PFSK-1 (cell line): ENCODE data around the gene ADIPOQ.

Source experiments
- FOXP2 ChIP-seq: optimal IDR thresholded peaks from 2 replicates; pipeline ENCODE3; 2011; ENCODE audit warnings: borderline replicate concordance, control low read depth, inconsistent platforms; ENCODE audit not compliant: insufficient read depth; ENCODE audit errors: extremely low read length, extremely low read depth
- POLR2AphosphoS5 ChIP-seq: IDR thresholded peaks from 2 replicates; pipeline ENCODE4 v1.6.1; 2012; ENCODE audit warnings: low read depth, mild to moderate bottlenecking, control low read depth, low read length, moderate library complexity
- REST ChIP-seq, 2 experiments: IDR thresholded peaks; 2 replicates each; pipeline versions ENCODE4 v1.6.1 to v1.8.0; 2011 to 2012; ENCODE audit warnings: low read depth in 2 of 2, low read length in 2 of 2, control low read depth in 1 of 2, inconsistent platforms in 1 of 2, mild to moderate bottlenecking in 1 of 2, moderate library complexity in 1 of 2; ENCODE audit not compliant: insufficient read depth in 1 of 2
- SIN3A ChIP-seq: IDR thresholded peaks from 2 replicates; pipeline ENCODE4 v1.6.1; 2012; ENCODE audit warnings: mild to moderate bottlenecking, low read length, moderate library complexity, borderline replicate concordance; ENCODE audit not compliant: insufficient read depth
- TAF1 ChIP-seq: IDR thresholded peaks from 2 replicates; pipeline ENCODE4 v1.6.1; 2012; ENCODE audit warnings: low read length, control low read depth, borderline replicate concordance; ENCODE audit not compliant: insufficient read depth

- TF ChIP-seq FOXP2 (no peak), TAF1 (no peak), POLR2AphosphoS5 (no peak), REST (IDR thresholded peaks at IDR 0.05; ENCODE audit: insufficient read depth in 1 of 2, low read depth in 2 of 2, low read length in 2 of 2) (no peak), SIN3A (no peak)
Measured at GRCh38 chr3:186798239-186798874, 44.2 kb upstream of the ADIPOQ start.
